Endothelial cell of umbilical vein (primary cell): ENCODE measurements around the gene H2AZ2. TPM values are rescaled to one million over a fixed set of nuclear protein-coding genes. Genes with fewer than 3 reads are reported as not detected.

Source experiments
- BruUV-seq: library from RNA; stranded (reverse); fragments of 400-500 nt; replicated peaks from 2 replicates; lab custom pipeline; 2021; lab: Mats Ljungman, UMichigan
- CTCF ChIA-PET: fragments of 300-600, 350-600 bp; sonication (Branson Sonifier 250); formaldehyde crosslinking; loops from one replicate; lab custom pipeline; 2021; ENCODE audit warnings: antibody characterized with exemption, inconsistent platforms; lab: Charles Lee
- POLR2A ChIA-PET: fragments of 300-600, 350-600 bp; sonication (Branson Sonifier 250); formaldehyde crosslinking; loops from one replicate; lab custom pipeline; 2021; ENCODE audit warnings: antibody characterized with exemption, inconsistent platforms; lab: Charles Lee
- DNase-seq: peaks from one replicate; pipeline ENCODE4 v3.0.0-alpha.2; 2011; ENCODE audit warnings: low read depth, low spot score
- FAIRE-seq: peaks from 2 replicates; lab custom pipeline; 2011; peaks lifted over from hg19 to GRCh38; lab: Jason Lieb, UNC
- H2AFZ ChIP-seq: 2 replicates; pipeline ENCODE4 v1.6.0; 2012; ENCODE audit warnings: low read depth, low read length, control low read depth, inconsistent platforms
- H3K27ac ChIP-seq: 2 replicates; pipeline ENCODE4 v1.5.1; 2011; ENCODE audit warnings: low read depth, mild to moderate bottlenecking, control low read depth, low read length, moderate library complexity; ENCODE audit not compliant: insufficient read depth
- H3K27me3 ChIP-seq, 2 experiments: 2 replicates each; pipeline versions ENCODE4 v1.6.0 to v1.6.1; 2011; ENCODE audit warnings: low read length in 2 of 2, mixed read lengths in 1 of 2; ENCODE audit not compliant: control insufficient read depth in 2 of 2, insufficient read depth in 2 of 2
- H3K36me3 ChIP-seq, 2 experiments: 2 replicates in 1 of 2; 3 replicates in 1 of 2; pipeline ENCODE4 v1.5.1; 2011; ENCODE audit warnings: low read length in 2 of 2, mild to moderate bottlenecking in 1 of 2, moderate library complexity in 1 of 2; ENCODE audit not compliant: control insufficient read depth in 2 of 2, insufficient read depth in 2 of 2; ENCODE audit errors: extremely low read depth in 1 of 2
- H3K4me1 ChIP-seq: 3 replicates; pipeline ENCODE4 v1.5.1; 2011; ENCODE audit warnings: mild to moderate bottlenecking, low read length; ENCODE audit not compliant: control insufficient read depth, insufficient read depth; ENCODE audit errors: extremely low read depth
- H3K4me2 ChIP-seq: 2 replicates; pipeline ENCODE4 v1.6.1; 2011; ENCODE audit warnings: low read length, control low read depth, mixed read lengths; ENCODE audit not compliant: insufficient read depth
- H3K4me3 ChIP-seq, 3 experiments: fragments of 200-600 bp in 1 of 3; sonication (generic), shearing (Covaris generic) in 1 of 3; replicated peaks in 1 of 3; 2 replicates each; pipeline ENCODE4 v1.5.1; 2011 to 2016; ENCODE audit warnings: control low read depth in 3 of 3, low read length in 3 of 3, mild to moderate bottlenecking in 2 of 3, inconsistent platforms in 1 of 3, low read depth in 1 of 3, moderate library complexity in 1 of 3; ENCODE audit not compliant: insufficient read depth in 1 of 3
- H3K79me2 ChIP-seq: 2 replicates; pipeline ENCODE4 v1.6.0; 2012; ENCODE audit warnings: low read length, inconsistent platforms; ENCODE audit not compliant: control insufficient read depth, insufficient read depth
- H3K9ac ChIP-seq: replicated peaks from 2 replicates; pipeline ENCODE3; 2011; ENCODE audit warnings: low read length, control low read depth; ENCODE audit not compliant: insufficient read depth; ENCODE audit errors: extremely low read depth
- H3K9me1 ChIP-seq: replicated peaks from 3 replicates; pipeline ENCODE4 v1.6.0; 2011; ENCODE audit warnings: mild to moderate bottlenecking, low read length; ENCODE audit not compliant: control insufficient read depth, insufficient read depth; ENCODE audit errors: extremely low read depth
- H3K9me3 ChIP-seq: replicated peaks from 2 replicates; pipeline ENCODE4 v1.5.1; 2012; ENCODE audit warnings: low read length, inconsistent platforms; ENCODE audit not compliant: control insufficient read depth, insufficient read depth
- H4K20me1 ChIP-seq: replicated peaks from 2 replicates; pipeline ENCODE3; 2011; ENCODE audit warnings: mild to moderate bottlenecking, low read length; ENCODE audit not compliant: control insufficient read depth, insufficient read depth; ENCODE audit errors: extremely low read depth
- FOS ChIP-seq: IDR thresholded peaks from 2 replicates; pipeline ENCODE4 v1.6.1; 2011; ENCODE audit warnings: mild to moderate bottlenecking, low read length, moderate library complexity, borderline replicate concordance; ENCODE audit not compliant: insufficient read depth
- GATA2 ChIP-seq: IDR thresholded peaks from 2 replicates; pipeline ENCODE4 v1.7.0; 2011; ENCODE audit warnings: low read depth, mild to moderate bottlenecking, moderate library complexity, mixed read lengths, low read length; ENCODE audit not compliant: insufficient read length, insufficient read depth
- JUN ChIP-seq: IDR thresholded peaks from 2 replicates; pipeline ENCODE4 v1.6.1; 2011; ENCODE audit warnings: borderline replicate concordance, low read depth; ENCODE audit not compliant: insufficient read length, insufficient read depth
- MYC ChIP-seq: IDR thresholded peaks from one replicate; pipeline ENCODE4 v1.6.1; 2011; ENCODE audit warnings: mild to moderate bottlenecking, low read depth, low read length
- dilution Hi-C: fragments of 300-500 bp; cut with MboI; formaldehyde crosslinking; loops from one replicate; pipeline ENCODE4 v1.15.0; 2019; ENCODE audit warnings: low sequenced_read_pairs; ENCODE audit not compliant: extremely low pct_ligation_motif_present
- intact Hi-C: fragments of 100-400 bp; cut with micrococcal nuclease; formaldehyde crosslinking; loops from one replicate; pipeline ENCODE4 v1.10.0; 2022
- polyA plus RNA-seq, 4 experiments: library from polyadenylated mRNA; depleted of rRNA in 3 of 4; stranded (reverse) in 3 of 4; unstranded in 1 of 4; fragments of >200 nt; gene quantifications; 2 replicates each; pipeline versions ENCODE4 v1.2.1 to v1.2.3, GENCODE V29; 2011 to 2012; ENCODE audit warnings: missing spikeins in 1 of 4
- total RNA-seq: library from RNA; stranded (reverse); gene quantifications from 2 replicates; pipeline ENCODE4 v1.2.3, GENCODE V29; 2021
- TF ChIP-seq, protein P1 (sequence below), 2 donors: IDR thresholded peaks; 1 replicate in 1 of 2; 2 replicates in 1 of 2; pipeline ENCODE4 v1.5.1; 2011; ENCODE audit warnings: low read length in 2 of 2, mild to moderate bottlenecking in 2 of 2, moderate library complexity in 2 of 2, control low read depth in 1 of 2, inconsistent platforms in 1 of 2, low read depth in 1 of 2; ENCODE audit not compliant: insufficient read depth in 1 of 2; ENCODE audit errors: extremely low read depth in 1 of 2

Gene H2AZ2
- total and polyA plus RNA-seq, 2 donors (not counting 3 experiments of a cell fraction or from before 2014, with no cell fraction given) = 225 to 232 TPM

DNA sequence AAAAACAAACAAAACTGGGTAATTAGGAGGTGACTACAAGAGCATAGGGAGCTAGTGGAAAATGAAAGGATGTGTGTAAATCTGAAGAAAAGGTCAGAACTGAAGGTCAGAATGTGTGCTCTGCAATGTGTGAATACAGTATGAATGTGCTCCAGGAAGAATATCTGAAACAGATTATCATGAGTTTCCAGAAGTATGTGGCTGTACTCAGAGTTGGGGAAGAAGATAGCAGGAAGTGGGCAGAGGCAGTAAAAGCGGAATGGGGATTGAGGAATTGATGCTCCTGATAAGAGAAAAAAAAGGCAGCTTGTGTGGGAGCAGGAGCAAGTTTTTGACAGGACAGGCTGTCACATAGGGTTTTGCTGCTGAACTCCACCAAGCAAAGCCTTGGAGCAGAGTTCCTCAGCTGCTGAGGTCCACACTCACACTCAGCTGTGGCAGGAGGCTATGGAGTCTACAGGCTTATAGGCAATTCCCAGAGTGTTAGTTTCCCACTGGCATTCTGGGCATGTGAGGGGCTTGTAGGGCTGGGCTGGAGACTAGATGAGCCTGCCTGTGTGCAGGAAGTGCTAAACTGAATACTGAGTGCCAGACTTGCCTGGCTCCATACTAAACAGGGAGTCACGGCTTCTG, 22.9 kb downstream of the H2AZ2 start:
- DNase-seq = no peak
- peak; percentile 43 for FAIRE-seq
- no peak overlapping the region for H3K4me2 ChIP-seq

DNA sequence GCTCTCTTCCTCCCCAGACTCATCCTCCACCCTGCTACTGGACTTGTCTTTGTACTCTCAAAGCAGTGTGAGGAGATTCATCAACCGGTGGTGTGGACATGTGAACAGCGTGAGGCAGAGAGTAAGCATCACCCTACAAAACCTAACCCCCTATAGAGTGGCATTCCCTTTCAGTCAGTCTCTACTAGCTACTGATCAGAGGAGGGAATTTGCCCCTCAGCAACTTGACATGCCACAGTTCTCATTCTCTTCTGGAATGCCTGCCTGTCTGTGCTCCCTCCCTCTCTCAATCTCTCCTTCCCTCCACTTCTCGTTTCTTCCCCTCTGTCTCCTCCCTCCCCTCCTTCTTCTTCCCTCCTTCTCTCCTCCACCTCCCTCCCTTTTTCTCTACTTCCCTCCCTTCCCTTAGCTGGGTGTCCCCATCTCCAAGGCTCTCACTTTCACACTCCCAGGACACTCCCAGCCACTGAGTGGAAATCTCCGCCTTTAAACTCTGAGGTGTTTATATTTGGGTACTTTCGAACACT, 24.6 kb downstream of the H2AZ2 start:
- dilution Hi-C loops = no loop called here
- CTCF ChIA-PET = interaction anchor here (1.5 to 1.7 kb wide), 3 partner anchors 11 to 241 kb away, joined by 3 to 4 read pairs (median 4); partner anchors contain the start of gene TMED4
- Histone ChIP-seq H4K20me1 (no peaks in the 10 kb centered on the region), H3K4me3 (no peak overlapping the region), H2AFZ (no peak overlapping the region), H3K36me3 (no peaks in the 10 kb centered on the region), H3K27me3 (no peaks in the 10 kb centered on the region), H3K9me1 (no peaks in the 10 kb centered on the region), H3K9ac (no peak overlapping the region), H3K9me3 (no peaks in the 10 kb centered on the region), H3K4me2 (peak overlapping the region; percentile 34), H3K27ac (no peak overlapping the region), H3K79me2 (no peaks in the 10 kb centered on the region), H3K4me1 (peaks cover 35% of the 10 kb centered on the region)
- BruUV-seq = no TSS peak
- TF ChIP-seq JUN = no peak
- TF ChIP-seq, protein P1, sequence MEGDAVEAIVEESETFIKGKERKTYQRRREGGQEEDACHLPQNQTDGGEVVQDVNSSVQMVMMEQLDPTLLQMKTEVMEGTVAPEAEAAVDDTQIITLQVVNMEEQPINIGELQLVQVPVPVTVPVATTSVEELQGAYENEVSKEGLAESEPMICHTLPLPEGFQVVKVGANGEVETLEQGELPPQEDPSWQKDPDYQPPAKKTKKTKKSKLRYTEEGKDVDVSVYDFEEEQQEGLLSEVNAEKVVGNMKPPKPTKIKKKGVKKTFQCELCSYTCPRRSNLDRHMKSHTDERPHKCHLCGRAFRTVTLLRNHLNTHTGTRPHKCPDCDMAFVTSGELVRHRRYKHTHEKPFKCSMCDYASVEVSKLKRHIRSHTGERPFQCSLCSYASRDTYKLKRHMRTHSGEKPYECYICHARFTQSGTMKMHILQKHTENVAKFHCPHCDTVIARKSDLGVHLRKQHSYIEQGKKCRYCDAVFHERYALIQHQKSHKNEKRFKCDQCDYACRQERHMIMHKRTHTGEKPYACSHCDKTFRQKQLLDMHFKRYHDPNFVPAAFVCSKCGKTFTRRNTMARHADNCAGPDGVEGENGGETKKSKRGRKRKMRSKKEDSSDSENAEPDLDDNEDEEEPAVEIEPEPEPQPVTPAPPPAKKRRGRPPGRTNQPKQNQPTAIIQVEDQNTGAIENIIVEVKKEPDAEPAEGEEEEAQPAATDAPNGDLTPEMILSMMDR (IDR thresholded peaks at IDR 0.05; ENCODE audit: extremely low read depth in 1 of 2, insufficient read depth in 1 of 2, low read depth in 1 of 2, low read length in 2 of 2) = no peak
- no peak for DNase-seq
- intact Hi-C loops = no loop called here
- no peak for FAIRE-seq
- POLR2A ChIA-PET = interaction anchor here (1.2 to 1.6 kb wide), 2 partner anchors 26 to 217 kb away, joined by 3 read pairs; partner anchors contain the start of gene OGDH

More for the DNA sequence above, 22.9 kb downstream of the H2AZ2 start:
- Histone ChIP-seq H3K9me1 (no peaks in the 10 kb centered on the region), H3K9ac (no peak overlapping the region), H3K27ac (no peak overlapping the region), H3K36me3 (peaks cover 0 to 2% of the 10 kb centered on the region in 2 experiments), H4K20me1 (no peaks in the 10 kb centered on the region), H3K4me1 (peaks cover 35% of the 10 kb centered on the region), H3K9me3 (no peaks in the 10 kb centered on the region), H3K4me3 (no peak overlapping the region), H2AFZ (no peak overlapping the region), H3K27me3 (no peaks in the 10 kb centered on the region), H3K79me2 (no peaks in the 10 kb centered on the region)
- intact Hi-C loops (no loop called here), dilution Hi-C loops (no loop called here)
- POLR2A ChIA-PET = interaction anchor here (1.6 kb wide), 1 partner anchor 218 kb away, joined by 3 read pairs; the partner anchor contains the start of gene OGDH
- CTCF ChIA-PET = interaction anchor here (1.5 to 1.7 kb wide), 2 partner anchors 12 to 243 kb away, joined by 4 read pairs; partner anchors contain the start of gene TMED4
- TF ChIP-seq JUN (no peak), FOS (no peak), MYC (no peak), GATA2 (peak; percentile 36)
- BruUV-seq = no TSS peak
